Ascending aorta (tissue), 2 donors: ENCODE data around the gene WDR86. TPM values are rescaled to one million over a fixed set of nuclear protein-coding genes. Genes with fewer than 3 reads are reported as not detected.

Experiments
- DNase-seq, 2 donors: peaks; one replicate each; pipeline ENCODE4 v3.0.0-alpha.2; 2019; ENCODE audit warnings: low spot score in 2 of 2
- H3K27ac ChIP-seq, 2 donors: fragments of 200-600 bp; sonication (generic); one replicate each; pipeline ENCODE4 v1.5.1; 2016 to 2017; ENCODE audit warnings: mild to moderate bottlenecking in 1 of 2
- H3K27me3 ChIP-seq: fragments of 200-600 bp; sonication (generic); one replicate; pipeline ENCODE4 v1.5.1; 2017
- H3K36me3 ChIP-seq, 2 donors: fragments of 200-600 bp; sonication (generic); one replicate each; pipeline ENCODE4 v1.5.1; 2016
- H3K4me1 ChIP-seq, 2 donors: fragments of 200-600 bp; sonication (generic); one replicate each; pipeline ENCODE4 v1.5.1; 2016 to 2017; ENCODE audit warnings: mild to moderate bottlenecking in 1 of 2
- H3K4me3 ChIP-seq, 2 donors: fragments of 200-600 bp; sonication (generic); one replicate each; pipeline ENCODE4 v1.5.1; 2016 to 2017; ENCODE audit warnings: mild to moderate bottlenecking in 1 of 2
- H3K9me3 ChIP-seq, 2 donors: fragments of 200-600 bp; sonication (generic); one replicate each; pipeline ENCODE4 v1.5.1; 2016
- intact Hi-C: fragments of 100-400 bp; cut with DNase I; formaldehyde crosslinking; loops from one replicate; pipeline ENCODE4 v1.15.1; 2023
- total RNA-seq: library from RNA; depleted of rRNA; stranded (reverse); fragments of >200 nt; gene quantifications from one replicate; pipeline ENCODE4 v1.1.0, GENCODE V29; 2016
- TF ChIP-seq, protein P1 (sequence below), 3 experiments: fragments of 200-600 bp in 2 of 3; fragments of 450-650 bp in 1 of 3; sonication (generic) in 2 of 3; IDR thresholded peaks; one replicate each; pipeline ENCODE4 v1.5.1; 2016 to 2019; ENCODE audit warnings: antibody characterized with exemption in 3 of 3, mild to moderate bottlenecking in 1 of 3, moderate library complexity in 1 of 3

WDR86 gene
- total RNA-seq, 1 donor from 2014 or later: 4.0 TPM

DNA sequence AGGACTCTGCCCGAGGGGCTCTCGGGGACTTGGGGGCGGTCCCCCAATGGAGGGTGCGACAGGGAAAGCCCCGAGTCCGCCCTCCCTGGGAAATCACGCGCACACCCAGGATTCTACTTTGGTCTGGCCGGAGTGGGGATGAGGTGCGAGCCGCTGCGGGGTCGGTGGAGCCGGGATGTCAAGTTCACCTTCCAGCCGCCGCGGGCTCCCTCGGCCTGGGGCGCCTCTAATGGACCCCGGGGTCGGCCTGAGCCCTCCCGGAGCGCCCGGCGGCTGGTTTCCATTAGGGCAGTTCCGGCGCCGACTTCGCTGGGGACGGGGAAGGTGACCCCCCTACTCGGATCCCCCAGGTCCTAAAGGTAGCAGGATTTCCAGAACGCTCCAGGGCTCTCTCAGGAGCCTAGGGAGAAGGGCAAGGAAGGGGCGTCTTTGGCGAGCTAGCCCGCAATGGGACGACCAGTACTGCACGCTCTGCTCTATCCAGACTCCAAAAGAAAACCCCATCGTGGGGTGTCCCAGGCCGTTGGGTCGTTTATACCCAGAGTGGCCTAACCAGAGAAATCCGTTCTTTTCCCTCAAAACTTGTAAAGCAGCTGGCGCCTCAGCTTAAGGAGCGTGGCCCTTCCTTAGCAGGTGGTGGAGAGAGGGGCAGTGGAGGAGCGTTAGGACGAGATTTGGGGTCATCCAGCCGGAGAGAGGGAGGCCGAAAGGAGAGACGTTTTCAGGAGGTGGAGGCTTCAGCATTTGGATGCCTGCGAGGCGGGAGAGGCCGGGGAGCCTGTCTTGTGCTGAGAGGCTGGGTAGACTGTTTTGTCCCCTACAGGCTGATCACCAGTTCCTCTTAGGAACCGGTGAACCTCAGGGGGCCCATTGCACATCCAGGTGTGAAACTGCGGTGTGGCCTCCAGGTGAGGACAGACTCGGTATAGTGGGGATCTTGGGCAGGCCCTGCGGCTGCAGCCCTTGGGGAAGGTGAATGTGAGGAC is 860 bp upstream of the WDR86 start:
- H3K4me3 ChIP-seq: peak overlapping the region; percentile 51 to 65
- no peaks in the 10 kb centered on the region for H3K9me3 ChIP-seq
- H3K36me3 ChIP-seq: no peaks in the 10 kb centered on the region
- H3K27ac ChIP-seq: no peak overlapping the region
- H3K4me1 ChIP-seq: peaks cover 5 to 12% of the 10 kb centered on the region in 2 donors
- DNase-seq: no peak
- H3K27me3 ChIP-seq: peaks cover 12% of the 10 kb centered on the region
- TF ChIP-seq, protein P1, sequence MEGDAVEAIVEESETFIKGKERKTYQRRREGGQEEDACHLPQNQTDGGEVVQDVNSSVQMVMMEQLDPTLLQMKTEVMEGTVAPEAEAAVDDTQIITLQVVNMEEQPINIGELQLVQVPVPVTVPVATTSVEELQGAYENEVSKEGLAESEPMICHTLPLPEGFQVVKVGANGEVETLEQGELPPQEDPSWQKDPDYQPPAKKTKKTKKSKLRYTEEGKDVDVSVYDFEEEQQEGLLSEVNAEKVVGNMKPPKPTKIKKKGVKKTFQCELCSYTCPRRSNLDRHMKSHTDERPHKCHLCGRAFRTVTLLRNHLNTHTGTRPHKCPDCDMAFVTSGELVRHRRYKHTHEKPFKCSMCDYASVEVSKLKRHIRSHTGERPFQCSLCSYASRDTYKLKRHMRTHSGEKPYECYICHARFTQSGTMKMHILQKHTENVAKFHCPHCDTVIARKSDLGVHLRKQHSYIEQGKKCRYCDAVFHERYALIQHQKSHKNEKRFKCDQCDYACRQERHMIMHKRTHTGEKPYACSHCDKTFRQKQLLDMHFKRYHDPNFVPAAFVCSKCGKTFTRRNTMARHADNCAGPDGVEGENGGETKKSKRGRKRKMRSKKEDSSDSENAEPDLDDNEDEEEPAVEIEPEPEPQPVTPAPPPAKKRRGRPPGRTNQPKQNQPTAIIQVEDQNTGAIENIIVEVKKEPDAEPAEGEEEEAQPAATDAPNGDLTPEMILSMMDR (IDR thresholded peaks at IDR 0.05): no peak
- intact Hi-C loops: no loop called here

GRCh38 chr7:151408839-151409666 is 785 bp downstream of the WDR86 start:
- Histone ChIP-seq H3K4me1 (peaks cover 8 to 19% of the 10 kb centered on the region in 2 donors), H3K36me3 (no peaks in the 10 kb centered on the region)

GRCh38 chr7:151408498-151408838 is 1.4 kb downstream of the WDR86 start:
- H3K4me3 ChIP-seq: peak overlapping the region in 1 of 2 donors; percentile 65
- TF ChIP-seq, protein P1 (IDR thresholded peaks at IDR 0.05): no peak
- no peak overlapping the region for H3K27ac ChIP-seq
- H3K27me3 ChIP-seq: peaks cover 12% of the 10 kb centered on the region
- intact Hi-C loops: loop anchor here (5.0 kb wide), 1 partner anchor 39 kb away; no protein-coding TSS in a partner anchor
- no peak for DNase-seq
- H3K9me3 ChIP-seq: no peaks in the 10 kb centered on the region
- H3K36me3 ChIP-seq: no peaks in the 10 kb centered on the region
- peaks cover 12 to 25% of the 10 kb centered on the region in 2 donors for H3K4me1 ChIP-seq

More at GRCh38 chr7:151408839-151409666, 785 bp downstream of the WDR86 start:
- peak overlapping the region in 1 of 2 donors; percentile 4 for H3K27ac ChIP-seq
- intact Hi-C loops: loop anchor here (5.0 kb wide), 1 partner anchor 38 kb away; no protein-coding TSS in a partner anchor
- TF ChIP-seq, protein P1 (IDR thresholded peaks at IDR 0.05): no peak
- no peaks in the 10 kb centered on the region for H3K9me3 ChIP-seq
- DNase-seq: no peak
- H3K27me3 ChIP-seq: peaks cover 12% of the 10 kb centered on the region
- H3K4me3 ChIP-seq: peak overlapping the region; percentile 51 to 65

DNA sequence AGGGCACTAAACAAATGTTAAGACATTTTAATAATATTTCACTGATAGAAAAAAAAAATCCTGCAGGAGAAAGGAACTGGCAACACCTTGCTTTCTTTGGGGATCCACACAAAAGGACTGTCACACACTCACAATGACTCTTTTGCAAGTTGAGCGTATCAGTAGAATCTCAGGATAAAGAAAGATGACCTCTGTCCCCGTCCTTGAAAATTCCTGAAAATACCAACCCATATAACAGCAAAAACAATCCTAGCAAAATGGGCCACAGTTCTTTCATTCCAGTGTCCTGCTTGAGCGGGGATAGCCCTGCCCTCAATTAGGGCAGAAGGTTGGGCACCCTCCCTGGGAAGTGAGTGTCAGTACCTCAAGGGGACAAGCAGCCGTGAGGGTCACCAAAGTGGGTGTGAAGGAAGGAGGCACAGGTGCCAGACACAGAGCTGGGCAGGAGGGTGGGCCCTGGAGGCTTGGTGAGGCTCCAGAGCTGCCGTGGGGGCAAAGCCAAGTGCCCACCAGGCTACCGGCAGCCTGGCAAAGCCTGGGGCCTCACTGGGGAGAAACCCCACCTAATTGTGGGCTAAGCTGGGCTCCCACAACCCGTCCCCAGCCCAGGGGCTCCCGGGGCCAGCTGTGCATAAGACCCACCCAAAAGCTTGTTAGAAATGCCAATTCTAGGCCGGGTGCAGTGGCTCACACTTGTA is 2.8 kb downstream of the WDR86 start:
- intact Hi-C loops: loop anchor here (5.0 kb wide), 1 partner anchor 40 kb away; no protein-coding TSS in a partner anchor
- Histone ChIP-seq H3K9me3 (no peaks in the 10 kb centered on the region), H3K27ac (no peak overlapping the region), H3K4me3 (no peak overlapping the region), H3K27me3 (peaks cover 12% of the 10 kb centered on the region), H3K36me3 (no peaks in the 10 kb centered on the region), H3K4me1 (peaks cover 12 to 28% of the 10 kb centered on the region in 2 donors)
- TF ChIP-seq, protein P1 (IDR thresholded peaks at IDR 0.05): no peak
- no peak for DNase-seq
